Cardiac septum (tissue), 1 donor: ENCODE data around the gene SPATA21. TPM values are rescaled to one million over a fixed set of nuclear protein-coding genes. Genes with fewer than 3 reads are reported as not detected.
"Not testable (repeated sequence)": the region's sequence is repeated elsewhere in the genome, so short reads cannot be mapped to it uniquely, and the experiment has no call there.

ENCODE experiments used
- DNase-seq: peaks from one replicate; pipeline ENCODE4 v3.0.0-alpha.2; 2020; ENCODE audit warnings: low spot score
- intact Hi-C: fragments of 100-400 bp; cut with DNase I; formaldehyde crosslinking; loops from one replicate; pipeline ENCODE4 v1.14.0; 2022
- total RNA-seq: library from RNA; stranded (reverse); fragmentation: NEBNext Ultra II Directional; extraction: Animal tissue kit (Norgen Biotek cat#: 25700); gene quantifications from one replicate; pipeline ENCODE4 v1.2.1, GENCODE V29; 2021
- donor health status: DM: no; HTN: no; CAD: no.

SPATA21 gene
- total RNA-seq, 1 donor from 2014 or later: not detected

DNA sequence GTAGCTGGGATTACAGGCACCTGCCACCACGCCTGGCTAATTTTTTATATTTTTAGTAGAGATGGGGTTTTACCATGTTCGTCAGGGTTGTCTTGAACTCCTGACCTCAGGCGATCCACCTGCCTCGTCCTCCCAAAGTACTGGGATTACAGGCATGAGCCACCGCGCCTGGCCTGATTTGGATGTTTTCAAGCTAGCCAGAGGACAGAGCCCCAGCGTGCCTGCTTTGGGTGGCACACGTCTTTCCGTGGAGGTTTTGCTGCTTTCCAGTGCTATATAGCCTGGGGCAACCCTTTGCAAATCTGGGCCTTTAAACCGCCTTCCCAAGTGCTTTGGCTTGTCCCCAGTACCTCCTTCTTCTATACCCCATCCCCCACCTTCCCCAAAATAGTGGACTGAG, 18.9 kb upstream of the SPATA21 start:
- intact Hi-C loops, DNase-seq: not testable (repeated sequence)

DNA sequence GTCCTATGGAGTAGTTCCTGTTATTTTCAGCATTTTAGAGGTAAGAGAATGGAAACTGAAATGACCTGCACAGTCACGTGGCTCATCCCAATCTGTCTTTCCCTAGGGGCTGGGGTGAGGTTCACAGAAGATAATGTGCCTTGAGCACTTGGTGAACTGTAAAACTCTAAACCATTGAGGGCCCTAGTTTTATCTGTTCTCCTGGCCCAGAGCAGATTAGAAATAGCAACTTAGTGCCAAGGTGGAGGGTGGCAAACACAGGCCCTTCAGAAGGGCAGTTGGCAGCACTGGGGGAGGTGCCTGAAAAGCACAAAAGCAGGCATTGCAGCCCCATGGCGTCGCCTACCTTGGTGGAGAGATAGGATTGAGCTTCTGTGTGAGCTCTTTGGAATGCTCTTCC, 17.7 kb upstream of the SPATA21 start:
- DNase-seq, intact Hi-C loops: not testable (repeated sequence)

DNA sequence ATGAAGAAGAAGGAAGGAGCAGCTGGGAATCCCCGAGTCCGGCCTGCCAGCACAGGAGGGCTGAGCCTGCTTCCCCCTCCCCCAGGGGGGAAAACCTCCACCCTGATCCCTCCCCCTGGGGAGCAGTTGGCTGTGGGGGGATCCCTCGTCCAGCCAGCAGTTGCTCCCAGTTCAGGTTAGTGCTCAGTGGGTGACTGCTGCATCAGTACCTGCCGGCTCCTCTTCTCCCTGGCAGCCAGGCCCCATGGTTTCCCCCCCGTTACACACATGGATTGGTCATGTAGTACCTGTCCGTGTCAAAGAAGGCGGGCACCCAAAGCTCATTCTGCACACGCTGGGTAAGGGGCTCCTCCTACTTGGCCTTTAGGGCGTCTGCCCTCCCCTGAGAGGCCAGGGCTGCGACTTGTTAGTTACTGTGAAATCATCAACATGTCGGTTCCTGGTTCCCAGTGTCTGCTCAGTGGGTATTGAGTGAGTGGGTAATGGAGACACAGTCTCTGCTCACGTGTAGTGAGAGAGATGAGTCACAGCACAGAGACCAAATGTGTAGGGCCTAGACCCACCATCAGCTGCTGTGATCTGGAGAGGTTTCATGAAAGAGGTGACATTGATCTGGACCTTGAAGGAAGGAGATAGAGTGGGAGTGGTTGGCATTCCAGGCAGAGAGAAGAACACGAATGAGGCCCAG, 14.8 kb upstream of the SPATA21 start:
- intact Hi-C loops: no loop called here
- DNase-seq: peak; percentile 24

DNA sequence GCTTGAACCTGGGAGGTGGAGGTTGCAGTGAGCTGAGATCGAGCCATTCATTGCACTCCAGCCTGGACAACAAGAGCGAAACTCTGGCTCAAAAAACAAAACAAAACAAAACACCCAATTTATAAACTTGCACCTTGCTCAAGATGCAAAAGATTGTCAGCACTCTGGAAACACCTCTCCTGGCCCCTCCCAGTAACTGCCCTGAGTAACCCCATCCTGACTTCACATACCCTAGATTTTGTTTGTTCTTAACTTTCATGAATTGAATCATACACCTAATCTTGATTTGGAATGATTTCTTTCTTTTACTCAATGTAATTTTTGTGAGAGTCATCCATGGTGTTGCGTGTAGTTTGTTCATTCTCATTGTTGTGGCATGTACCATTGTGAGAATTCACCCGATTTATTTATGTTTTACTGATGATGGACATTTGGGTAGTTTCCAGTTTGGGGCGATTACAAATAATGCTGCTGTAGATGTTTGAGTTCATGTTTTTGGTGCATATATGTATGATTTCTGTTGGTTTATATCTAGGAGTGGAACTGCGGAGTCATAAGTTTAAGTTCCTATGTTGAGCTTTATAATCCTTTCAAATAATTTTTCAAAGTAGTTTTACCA, 13.7 kb upstream of the SPATA21 start:
- intact Hi-C loops: no loop called here
- DNase-seq: no peak

GRCh38 chr1:16449666-16450065, 12.4 kb upstream of the SPATA21 start:
- DNase-seq: no peak
- intact Hi-C loops: no loop called here

DNA sequence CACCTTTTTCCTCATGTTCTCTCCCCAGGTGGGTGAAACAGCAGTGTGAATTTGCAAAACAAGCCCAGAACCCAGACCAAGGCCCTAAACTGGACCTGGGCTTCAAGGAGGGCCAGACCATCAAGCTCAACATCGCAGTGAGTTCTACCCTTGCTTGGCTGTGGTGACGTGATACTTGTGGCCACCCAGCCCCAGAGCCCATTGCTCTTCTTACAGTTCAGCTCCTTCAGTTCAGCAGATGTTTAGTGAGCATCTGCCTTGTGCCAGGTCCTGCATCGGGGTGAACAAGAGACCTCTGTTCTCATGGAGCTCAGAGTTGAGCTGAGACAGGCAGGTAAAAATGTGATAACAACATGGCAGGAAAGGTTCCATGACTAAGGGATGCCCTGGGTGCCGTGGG, 11.8 kb upstream of the SPATA21 start:
- intact Hi-C loops: no loop called here
- no peak for DNase-seq

- intact Hi-C loops: no loop called here
- DNase-seq: no peak
Observed at GRCh38 chr1:16447641-16448040, 10.4 kb upstream of the SPATA21 start.

GRCh38 chr1:16446116-16446515, 8.9 kb upstream of the SPATA21 start:
- intact Hi-C loops: no loop called here
- DNase-seq: no peak

GRCh38 chr1:16445052-16445451, 7.8 kb upstream of the SPATA21 start:
- intact Hi-C loops: no loop called here
- no peak for DNase-seq

DNA sequence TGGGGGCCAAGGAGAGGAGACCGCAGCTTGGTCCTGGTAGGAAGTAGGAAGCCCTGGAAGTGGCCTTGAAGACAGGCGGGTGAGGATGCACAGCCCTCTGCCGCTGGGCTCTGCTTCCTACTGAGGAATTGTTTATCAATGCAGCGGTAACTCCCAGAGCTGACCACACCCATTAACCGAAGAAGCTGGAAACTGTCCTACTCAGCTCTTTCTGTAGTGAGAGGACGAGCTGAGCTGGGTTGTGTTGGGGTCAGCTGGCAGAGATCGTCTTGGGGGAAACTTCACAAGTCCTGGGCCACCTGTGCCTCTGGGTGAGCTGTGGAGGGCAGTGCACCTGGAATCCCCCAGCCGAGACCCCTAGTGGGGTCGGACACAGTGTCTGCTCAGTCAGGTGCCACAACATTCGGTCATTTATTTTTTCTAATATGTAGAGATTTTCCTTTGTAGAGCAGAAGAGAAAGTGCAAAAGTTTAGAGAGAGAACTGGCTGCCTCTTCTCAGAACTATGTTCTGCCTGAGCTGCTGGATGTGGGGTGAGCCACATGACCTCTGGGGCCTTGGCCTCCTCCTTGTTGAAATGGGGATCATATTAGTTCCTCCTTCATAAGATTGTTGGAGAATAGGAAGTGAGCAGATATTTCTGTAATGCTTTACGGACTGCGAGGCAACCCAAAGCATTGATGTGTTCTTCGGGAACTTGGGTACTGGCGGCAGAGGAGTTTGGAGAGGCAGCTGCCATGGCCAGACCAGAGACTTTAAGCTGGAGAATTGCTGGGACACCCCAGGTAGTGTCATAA, 6.9 kb upstream of the SPATA21 start:
- intact Hi-C loops: loop anchor here (5.0 kb wide), 1 partner anchor 53 kb away; no protein-coding TSS in a partner anchor
- DNase-seq: no peak

- DNase-seq: no peak
- intact Hi-C loops: loop anchor here (5.0 kb wide), 1 partner anchor 54 kb away; no protein-coding TSS in a partner anchor
Observed at GRCh38 chr1:16442941-16443340, 5.7 kb upstream of the SPATA21 start.

DNA sequence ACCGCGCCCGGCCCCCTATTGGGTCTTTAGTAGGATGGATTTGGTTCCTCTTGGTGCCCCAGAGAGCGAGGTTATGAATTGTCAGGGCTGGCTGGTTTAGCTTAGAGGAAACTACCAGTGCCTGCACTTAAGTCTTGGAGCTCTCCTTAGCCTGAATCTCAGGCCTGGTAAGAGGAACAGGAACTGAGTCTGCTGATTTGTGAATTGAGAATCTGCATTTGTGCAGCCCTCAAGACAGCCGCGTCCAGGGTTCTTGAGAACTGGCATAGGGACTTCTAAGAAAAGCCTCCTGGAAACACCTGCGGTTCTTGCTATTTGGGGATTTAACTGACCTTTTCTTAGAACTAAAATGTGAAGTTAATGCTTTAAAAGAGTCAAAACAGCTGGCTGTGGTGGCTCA, 5.0 kb upstream of the SPATA21 start:
- DNase-seq: no peak
- intact Hi-C loops: loop anchor here (5.0 kb wide), 1 partner anchor 55 kb away; no protein-coding TSS in a partner anchor

DNA sequence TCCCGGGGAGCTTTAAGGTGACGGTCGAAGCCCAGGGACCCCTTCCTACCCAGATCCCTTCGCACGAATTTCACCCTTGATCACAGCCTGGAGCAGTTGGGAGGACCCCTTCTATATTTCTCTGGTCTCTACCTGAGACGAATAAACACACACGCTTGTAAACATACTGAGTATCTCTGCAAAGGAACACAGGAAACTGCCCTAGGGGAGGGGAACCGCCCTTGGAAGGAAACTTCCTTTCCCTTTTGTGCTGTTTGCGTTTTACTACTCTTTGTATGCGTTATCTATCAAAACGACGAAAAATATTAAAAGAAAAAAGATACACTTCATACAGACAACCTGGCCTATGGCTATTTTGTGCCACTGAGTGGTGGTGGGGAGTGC, 4.0 kb upstream of the SPATA21 start:
- intact Hi-C loops: loop anchor here (5.0 kb wide), 1 partner anchor 56 kb away; no protein-coding TSS in a partner anchor
- DNase-seq: no peak

DNA sequence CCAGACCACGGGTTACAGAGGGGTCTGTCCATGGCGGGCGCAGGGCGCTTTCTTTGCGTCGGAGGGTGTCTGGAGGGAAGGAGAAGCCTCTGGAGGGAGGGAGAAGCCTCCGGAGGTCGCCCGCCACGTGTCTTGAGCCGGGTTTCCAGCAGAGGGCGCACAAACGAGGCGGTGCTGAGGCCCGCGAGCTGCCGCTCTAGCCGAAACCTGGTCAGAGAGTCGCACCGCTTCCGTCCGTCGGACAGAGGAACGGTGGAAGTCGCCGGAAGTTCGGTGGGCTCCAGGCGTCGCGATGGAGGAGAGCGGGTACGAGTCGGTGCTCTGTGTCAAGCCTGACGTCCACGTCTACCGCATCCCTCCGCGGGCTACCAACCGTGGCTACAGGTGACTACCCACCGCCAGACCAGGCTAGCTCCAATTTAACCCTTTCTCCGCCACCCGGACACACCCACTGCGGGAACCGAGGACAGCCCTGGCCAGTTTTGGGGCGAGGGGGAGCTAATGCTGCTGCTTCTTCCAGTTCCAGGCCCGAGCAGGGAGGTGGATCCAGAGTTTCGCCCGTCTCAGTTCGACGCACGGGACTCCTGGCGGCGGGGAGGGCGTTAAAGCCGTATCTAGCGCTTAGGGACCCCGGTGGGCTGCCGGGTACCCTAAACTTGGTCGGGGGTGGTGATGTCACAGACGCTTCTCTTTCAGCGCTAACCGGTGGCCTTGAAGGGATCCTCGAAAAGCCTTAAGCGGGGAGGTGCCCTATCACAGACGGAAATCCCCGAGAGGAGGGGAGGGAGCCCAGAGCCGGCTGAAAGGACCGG, 3.5 kb upstream of the SPATA21 start, which contains the start of gene NECAP2:
Gene NECAP2, plus strand, starts transcription at position 255 of the 812 bp plus-strand sequence. Its CDS starts 38 bp downstream, at position 293.
- intact Hi-C loops: loop anchor here (1.0 to 5.0 kb wide), 2 partner anchors 57 to 73 kb away; partner anchors contain the start of gene SZRD1
- DNase-seq: peak; percentile 97

DNA sequence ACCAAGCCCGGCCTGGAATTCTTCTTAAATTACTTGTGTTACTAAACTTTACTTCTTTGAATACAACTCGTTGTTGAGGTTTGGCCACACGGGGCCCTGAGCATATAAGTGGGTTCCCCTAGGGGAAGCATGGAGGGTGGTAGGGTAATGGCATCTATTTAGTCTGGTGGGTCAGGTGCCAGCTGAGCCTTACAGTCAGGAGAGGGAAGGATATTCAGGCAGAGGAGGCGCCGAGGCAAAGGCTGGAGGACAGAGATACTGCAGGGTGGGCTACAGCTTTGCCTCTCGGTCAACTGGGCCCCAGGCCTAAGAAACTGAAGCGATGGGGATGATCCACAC, 2.9 kb upstream of the SPATA21 start:
- intact Hi-C loops: loop anchor here (1.0 to 5.0 kb wide), 2 partner anchors 57 to 73 kb away; partner anchors contain the start of gene SZRD1
- no peak for DNase-seq

DNA sequence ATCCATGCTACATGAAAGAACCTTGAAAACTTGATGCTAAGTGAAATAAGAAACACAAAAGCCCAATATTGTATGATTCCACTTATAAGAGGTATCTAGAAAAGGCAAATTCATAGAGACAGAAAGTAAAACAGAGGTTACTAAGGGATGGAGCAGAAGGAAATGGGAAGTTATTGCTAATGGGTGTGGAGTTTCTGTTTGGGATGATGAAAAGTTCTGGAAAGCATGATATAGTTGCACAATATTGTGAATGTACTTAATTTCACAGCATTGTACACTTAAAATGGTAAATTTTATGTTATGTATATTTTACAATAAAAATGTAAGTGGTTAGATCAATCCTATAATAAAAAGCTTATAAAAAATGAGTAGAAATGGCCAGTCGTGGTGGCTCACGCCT, 1.7 kb upstream of the SPATA21 start:
- intact Hi-C loops: no loop called here
- DNase-seq: no peak

- no peak for DNase-seq
- intact Hi-C loops: no loop called here
Observed at GRCh38 chr1:16438516-16438915, 1.3 kb upstream of the SPATA21 start.

DNA sequence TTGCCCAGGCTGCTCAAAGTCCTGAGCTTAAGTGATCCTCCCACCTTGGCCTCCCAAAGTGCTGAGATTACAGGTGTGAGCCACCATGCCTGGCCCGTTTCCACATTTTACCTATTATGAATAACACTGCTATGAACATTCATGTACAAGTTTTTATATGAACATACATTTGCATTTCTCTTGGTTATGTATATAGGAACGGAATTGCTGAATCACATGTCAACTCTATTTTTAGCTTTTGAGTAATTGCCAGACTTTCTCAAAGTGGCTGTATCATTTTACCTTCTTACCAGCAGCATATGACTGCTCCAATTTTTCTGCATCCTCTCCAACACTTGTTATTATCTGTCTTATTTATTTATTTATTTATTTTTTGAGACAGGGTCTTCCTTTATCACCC, 2.7 kb downstream of the SPATA21 start:
- intact Hi-C loops: no loop called here

GRCh38 chr1:16434007-16434406, 3.2 kb downstream of the SPATA21 start:
- intact Hi-C loops: no loop called here

More for the DNA sequence above, 2.7 kb downstream of the SPATA21 start:
- DNase-seq: no peak

More at GRCh38 chr1:16434007-16434406, 3.2 kb downstream of the SPATA21 start:
- no peak for DNase-seq
